NCI-H2196 (cell line): ENCODE data around the gene GJA3.

Experiments
- DNase-seq: peaks from one replicate; lab custom pipeline; 2025; ENCODE audit not compliant: unreplicated experiment; lab: John Stamatoyannopoulos, UW

Gene GJA3

DNA sequence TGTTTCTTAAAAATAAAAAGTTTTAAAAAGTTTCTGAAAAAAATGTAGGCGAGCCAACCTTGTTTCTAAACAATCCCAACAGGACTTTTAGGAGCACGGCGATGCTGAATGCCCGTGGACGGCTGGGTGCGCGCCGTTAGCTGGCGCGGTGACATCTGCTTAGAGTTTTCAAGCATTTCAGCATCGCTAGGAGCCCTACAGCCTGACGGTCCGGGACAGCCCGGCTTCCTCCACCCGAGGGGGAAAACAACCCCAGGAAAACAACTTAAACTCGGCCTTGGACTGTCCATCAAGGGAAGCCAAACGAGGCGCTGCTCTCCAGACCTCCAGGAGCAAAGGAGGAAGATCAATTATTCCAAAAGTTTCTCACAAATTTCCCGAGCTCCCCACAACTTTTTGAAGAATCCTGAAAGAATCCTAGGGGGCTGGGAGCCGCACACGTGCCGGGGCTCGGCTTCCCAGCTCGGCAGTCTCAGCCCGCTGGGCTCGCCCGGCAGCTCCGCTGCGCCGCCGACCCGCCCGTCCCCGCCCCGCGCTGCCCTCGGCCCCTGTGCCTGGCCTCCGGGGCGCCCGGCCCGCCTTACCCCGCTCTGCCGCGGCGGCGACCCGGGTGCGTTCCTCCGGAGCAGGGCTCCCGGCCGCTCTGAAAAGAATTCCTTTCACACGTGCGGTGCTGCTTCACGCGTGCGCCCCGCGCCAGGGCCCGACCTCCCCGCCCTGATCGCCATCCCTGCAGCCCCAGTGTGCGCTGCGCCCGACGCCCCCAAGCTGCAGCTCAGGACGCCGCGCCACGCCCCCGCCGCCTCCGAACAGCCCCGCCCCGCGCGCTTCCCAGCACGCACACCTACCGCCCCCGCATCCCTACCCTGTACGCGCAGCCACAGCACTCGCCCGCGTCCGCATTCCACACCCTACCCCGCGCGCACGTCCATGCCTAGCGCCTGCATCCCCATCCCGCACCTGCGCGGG is at the start of gene GJA3:
Gene GJA3 (minus strand): TSS at position 747 of the 969 bp plus-strand sequence. CDS start 17,764 bp downstream, outside the sequence.
- DNase-seq, result no peak

DNA sequence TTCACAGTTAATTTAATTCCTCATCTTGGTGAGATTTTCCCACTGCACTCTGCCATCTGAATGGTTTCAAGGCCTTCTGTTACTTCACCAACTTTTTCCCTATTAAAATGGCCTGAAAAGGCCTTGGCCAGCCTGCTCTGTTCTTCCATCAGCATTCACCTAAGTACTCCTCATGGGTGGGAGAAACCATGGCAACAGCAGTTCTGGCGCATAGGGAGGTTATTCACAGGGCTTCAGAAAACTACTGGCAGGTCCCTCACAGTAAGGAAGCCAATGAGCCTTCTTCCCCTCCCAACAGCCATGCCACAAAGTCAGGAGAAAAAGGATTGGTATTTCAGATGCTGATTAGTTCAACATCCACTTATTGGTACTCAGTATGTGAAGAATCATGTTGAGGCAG is 49.1 kb upstream of the GJA3 start:
- DNase-seq, result no peak

DNA sequence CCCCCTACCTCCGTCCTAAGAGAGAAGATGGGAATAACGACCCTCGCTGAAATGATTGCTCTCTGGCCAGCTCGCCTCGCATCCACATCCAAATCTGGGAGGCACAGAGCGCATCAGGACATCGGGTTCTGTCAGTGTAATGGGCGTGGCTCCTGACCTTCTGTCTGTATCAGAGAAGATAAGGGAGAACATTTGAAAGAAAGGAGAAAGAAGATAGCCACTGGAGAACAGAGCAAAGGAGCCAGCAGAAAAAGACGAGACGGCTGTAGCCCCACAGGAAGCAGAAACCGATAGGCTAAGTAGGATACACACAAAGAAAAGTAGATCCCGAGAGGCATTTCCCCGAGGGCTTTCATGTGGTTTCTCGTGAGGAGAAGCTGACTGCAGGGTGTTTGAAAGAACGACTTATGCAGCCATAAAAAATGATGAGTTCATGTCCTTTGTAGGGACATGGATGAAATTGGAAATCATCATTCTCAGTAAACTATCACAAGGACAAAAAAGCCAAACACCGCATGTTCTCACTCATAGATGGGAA is 45.9 kb upstream of the GJA3 start:
- DNase-seq, result no peak

DNA sequence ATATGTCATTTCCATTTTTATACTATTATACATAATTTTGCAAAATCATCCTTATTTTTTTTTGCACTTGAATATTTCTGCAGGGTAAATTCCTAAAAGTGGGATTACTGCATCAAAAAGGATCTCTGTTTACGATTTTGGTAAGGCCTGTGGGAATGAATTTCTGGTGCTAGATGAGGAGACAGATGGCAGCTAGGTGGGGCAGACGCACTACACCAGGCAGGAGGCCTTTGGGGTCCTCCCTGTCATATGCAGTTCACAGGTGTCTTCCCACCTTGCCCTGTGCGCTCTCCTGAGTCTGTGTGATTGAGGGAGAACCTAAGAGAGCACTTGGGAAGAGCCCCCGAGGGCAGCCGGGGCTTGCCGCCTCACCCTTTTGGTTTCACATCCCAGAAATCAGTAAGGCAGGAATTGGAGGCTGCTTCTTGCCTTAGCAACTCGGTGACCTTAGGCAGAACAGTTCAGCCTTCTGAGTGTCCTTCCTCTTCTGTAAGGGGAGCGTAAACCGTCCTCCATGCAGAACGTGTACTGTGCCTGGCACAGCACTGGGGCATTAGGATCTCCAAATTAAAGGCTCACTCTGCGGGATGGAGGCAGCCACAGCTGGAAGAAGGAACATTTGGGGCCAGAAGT is 45.3 kb upstream of the GJA3 start:
- DNase-seq, result no peak

DNA sequence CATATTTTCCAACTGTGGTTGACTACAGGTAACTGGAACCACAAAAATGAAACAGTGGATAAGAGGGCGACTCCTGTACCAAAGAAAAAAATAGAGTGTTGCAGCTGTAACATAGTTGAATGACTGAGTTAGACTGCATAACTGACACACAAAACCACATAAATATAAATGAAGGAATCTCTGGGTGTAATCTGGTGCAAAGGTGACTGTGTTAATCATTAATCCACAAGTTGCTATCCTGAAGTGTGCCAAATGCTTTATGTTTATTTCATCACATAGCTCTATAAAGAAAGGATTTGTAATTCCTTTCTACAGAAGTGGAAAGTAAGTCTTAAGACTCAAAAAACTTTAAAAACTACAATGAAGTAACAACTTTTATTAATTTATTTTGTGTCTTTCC is 37.9 kb upstream of the GJA3 start:
- no peak for DNase-seq

DNA sequence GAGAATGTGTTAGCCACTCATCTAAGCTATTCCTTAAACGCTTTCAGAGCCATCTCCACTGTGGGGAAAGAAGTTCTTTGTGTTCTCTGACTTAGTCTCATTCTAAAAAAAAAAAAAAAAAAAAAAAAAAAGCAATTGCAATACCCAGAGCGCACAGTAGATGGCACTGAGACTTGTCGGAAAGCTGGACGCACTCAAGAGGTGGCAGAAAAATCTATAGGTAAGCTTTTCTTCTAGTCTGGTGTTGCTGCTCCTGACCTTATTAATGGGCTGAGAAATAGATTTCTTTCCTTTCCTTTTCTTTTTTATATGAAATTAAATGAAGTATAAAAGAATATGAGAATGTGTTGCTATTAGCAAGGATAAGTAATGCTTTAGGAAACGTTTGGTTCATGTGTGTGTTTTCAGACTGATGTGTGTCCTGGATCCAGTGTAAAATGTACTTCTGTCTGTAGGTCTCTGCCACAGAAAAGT is 36.5 kb upstream of the GJA3 start:
- peak; percentile 15 for DNase-seq

DNA sequence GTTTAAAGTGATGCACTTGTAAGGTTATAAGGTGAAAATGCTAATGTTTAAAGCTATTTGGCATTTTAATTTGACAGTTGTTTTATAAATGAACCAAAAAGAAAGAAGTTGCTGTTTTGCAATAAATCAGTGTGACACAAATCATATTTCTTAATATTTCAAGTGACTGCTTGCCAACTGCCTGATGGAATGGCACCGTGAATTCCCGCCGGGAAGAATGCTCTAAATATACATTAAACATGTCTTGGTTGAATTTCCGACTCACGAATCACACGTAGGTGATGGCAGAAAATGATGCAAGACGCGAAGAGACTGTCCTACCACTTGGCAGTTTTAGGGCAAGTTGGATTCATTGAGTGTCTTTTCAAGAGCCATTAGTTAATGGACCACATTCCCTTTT is 34.9 kb upstream of the GJA3 start:
- DNase-seq, result no peak

DNA sequence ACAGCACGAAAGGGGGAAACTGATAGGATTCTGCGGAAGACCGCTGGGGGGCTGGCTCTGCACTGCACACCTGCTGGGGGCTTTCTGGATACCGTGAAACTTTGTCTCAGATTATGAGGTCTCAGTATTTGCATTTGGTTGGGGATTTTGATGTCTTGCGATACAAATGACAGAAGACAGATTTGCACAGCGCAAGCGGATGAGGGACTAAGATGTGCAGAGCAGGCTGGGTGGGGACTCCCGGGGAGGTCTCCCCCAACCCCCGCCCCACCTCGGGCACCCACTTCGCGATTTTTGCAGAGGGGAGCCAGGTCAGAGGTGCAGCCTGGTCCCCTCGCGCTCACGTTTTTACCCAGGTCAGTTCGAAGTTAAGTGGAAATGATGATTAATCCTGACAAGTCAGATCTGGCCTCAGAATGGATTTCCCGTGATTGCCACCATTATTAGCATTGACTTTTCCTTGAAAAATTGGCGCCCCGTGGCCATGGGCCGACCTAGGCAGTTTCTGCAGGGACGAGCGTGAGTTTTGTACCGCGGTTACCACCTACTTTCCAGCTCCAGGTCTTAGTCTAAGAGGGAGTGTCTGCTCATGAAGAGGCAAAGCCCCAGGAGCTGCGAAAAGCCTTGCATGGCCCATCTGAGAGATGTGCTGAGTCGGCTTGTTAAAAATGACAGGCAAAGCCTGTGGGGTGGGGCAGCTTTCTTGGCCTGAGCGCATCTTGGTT is 33.2 kb upstream of the GJA3 start:
- DNase-seq, result no peak

DNA sequence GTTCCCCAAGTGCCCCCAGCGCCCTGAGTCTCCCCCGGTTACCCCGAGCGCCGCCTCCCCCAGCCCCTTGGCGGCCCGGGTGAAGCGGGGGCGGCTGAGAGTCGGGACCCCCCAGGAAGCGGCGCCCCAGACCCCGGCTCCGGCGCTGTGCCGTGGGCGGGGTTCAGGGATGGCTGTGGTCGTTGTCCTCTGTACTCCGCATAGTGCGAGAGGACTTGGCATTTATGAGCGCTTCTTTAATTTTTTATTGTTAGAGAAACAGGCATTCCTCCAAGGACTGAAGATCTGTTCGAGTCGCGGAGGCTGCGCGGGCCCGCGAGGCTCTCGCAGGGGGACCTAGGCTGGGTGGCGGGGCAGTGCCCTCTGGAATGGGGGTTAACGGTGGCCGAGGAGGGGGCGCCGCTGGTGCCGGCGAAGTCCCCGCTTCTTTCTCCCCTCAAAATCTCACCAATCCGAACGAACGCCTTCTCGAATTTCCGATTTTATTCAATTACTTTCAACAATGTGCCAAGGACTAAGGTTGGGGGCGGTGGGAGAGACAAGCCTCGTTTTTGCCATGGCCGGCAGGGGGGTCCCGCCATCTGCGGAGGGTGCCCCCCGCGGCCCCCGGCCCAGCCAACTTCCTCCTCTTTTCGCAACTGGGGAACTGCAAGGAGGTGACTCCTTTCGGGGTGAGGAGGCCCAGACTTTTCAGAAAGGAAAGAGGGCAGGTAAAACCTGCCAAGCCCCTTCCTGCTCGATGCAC is 32.5 kb upstream of the GJA3 start:
- DNase-seq, result no peak

DNA sequence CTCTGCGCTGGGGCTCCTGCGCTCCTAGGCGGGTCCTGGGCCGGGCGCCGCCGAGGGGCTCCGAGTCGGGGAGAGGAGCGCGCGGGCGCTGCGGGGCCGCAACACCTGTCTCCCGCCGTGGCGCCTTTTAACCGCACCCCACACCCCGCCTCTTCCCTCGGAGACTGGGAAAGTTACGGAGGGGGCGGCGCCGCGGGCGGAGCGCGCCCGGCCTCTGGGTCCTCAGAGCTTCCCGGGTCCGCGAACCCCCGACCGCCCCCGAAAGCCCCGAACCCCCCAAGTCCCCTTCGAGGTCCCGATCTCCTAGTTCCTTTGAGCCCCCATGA is 31.9 kb upstream of the GJA3 start, which contains the start of gene GJB2:
Gene GJB2 (minus strand): TSS at position 103 of the 326 bp plus-strand sequence. CDS start 3,357 bp downstream, outside the sequence.
- DNase-seq, result no peak

DNA sequence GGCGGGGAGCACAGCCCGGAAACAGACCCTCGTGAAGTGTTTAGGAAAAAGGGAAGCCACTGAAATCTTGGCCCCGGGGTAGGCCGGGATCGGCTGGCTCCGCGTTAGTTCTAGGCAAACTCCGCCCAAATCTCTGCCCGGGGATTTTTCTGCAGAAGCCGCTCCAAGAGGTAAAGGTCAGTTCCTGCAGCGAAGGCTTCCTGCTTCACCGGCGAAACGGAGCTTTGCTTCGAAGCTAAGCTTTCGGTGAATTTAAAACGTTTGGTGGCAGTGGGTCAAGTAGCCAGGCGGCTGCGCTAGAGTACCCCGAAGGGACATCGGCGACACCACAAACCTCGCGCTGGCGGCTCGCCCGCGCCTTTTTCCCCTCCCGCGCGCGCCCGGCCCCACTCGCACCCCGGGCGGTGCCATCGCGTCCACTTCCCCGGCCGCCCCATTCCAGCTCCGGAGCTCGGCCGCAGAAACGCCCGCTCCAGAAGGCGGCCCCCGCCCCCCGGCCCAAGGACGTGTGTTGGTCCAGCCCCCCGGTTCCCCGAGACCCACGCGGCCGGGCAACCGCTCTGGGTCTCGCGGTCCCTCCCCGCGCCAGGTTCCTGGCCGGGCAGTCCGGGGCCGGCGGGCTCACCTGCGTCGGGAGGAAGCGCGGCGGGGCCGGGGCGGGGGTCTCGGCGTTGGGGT is 31.4 kb upstream of the GJA3 start:
- DNase-seq, result no peak

DNA sequence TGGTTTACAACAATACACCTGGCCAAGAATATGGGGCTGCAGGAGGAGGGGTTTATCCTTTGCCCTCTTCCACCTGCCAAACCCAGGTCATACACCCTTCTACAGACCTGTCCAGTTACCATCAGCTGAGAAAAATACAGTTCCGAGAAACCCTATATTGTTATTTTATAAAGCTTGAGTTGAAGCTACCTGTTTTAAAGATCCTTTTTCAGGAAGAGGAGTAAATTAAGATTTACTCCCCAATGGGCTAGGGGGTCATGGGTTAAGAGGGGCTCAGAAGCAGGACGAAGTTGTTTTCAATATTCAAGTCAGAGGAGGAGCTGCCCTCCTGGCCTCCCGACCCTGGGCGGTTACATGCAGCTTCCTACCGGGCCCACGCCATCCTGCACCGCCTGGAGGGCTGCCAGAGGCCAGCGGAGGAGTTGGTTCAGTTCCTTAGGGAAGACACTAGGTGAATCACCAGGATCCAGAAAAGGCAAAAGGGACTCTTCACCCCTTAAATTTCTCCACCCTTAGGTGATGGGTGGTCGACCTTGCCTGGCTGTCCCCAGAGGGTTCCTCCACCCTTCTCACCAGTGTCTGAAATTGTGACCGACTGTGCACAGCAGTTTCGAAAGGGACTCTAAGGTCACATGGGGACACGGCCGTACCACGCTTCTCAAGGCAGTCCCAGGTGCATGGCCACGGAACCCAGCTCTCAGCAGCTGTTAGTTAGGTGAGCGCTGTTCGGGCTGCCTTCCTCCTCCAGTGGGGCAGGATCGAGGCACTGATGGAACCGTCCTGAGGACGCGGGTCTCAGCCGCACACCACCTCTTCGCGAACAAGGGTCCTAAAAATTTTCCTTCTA is 30.7 kb upstream of the GJA3 start:
- DNase-seq, result no peak

DNA sequence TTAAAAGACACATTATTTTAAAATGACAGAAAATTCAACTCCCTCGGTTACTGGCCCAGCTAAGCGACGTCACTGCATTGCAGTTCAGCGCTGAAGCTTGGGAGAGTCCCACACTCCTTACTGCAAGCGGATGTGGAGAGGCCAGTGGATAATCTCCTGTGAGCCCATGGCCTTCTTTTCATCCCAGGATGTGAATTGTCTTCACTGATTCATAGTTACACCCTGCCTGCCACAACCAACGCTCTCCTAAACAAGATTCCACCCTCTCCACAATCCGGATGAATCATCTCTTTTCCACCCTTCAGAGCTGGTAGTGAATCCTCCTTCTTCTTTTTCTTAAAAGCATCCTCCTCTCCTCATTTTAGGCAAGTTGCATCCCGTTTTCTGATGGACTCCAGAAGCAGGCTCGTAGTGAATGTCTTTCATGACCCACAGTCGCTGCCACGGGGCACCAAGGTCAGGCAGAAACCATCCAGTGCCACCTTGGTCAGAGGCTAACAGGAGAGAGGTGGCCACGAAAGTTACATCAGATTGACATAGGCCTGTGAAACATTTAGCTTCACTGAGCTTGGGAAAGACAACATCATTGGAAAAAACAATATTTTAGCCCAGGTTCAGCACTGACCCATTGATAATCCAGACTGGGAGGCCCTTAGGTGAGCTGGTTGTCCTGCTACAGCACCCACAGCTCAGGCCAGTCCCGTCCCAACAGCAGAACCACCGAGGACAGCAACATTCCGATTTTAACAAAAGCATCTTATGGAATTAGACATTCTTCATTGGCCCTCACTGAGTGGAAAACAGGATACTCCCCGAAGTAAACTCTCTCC is 29.8 kb upstream of the GJA3 start:
- no peak for DNase-seq

DNA sequence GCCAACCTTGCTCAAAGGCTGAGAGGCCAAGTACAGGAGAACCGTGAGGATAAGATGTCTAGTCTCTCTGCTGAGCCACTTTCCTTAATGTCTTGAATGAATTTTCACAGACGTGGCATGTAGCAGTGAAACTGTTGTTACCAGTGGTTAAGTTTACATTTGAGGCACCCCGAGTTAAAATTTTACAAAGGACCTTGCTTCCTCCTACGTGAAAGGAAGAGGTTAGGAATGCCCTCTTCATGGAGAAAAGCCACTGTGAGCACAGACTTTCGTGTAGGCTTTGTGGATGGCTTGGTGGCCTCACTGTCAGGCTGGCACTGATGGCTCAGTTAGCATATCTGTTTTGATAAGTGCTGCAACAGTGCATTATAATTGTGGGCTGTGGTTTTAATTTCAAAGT is 29.2 kb upstream of the GJA3 start:
- no peak for DNase-seq

DNA sequence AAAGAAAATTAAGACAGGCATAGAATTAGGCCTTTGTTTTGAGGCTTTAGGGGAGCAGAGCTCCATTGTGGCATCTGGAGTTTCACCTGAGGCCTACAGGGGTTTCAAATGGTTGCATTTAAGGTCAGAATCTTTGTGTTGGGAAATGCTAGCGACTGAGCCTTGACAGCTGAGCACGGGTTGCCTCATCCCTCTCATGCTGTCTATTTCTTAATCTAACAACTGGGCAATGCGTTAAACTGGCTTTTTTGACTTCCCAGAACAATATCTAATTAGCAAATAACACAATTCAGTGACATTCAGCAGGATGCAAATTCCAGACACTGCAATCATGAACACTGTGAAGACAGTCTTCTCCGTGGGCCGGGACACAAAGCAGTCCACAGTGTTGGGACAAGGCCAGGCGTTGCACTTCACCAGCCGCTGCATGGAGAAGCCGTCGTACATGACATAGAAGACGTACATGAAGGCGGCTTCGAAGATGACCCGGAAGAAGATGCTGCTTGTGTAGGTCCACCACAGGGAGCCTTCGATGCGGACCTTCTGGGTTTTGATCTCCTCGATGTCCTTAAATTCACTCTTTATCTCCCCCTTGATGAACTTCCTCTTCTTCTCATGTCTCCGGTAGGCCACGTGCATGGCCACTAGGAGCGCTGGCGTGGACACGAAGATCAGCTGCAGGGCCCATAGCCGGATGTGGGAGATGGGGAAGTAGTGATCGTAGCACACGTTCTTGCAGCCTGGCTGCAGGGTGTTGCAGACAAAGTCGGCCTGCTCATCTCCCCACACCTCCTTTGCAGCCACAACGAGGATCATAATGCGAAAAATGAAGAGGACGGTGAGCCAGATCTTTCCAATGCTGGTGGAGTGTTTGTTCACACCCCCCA is 28.1 kb upstream of the GJA3 start:
- DNase-seq, result no peak

DNA sequence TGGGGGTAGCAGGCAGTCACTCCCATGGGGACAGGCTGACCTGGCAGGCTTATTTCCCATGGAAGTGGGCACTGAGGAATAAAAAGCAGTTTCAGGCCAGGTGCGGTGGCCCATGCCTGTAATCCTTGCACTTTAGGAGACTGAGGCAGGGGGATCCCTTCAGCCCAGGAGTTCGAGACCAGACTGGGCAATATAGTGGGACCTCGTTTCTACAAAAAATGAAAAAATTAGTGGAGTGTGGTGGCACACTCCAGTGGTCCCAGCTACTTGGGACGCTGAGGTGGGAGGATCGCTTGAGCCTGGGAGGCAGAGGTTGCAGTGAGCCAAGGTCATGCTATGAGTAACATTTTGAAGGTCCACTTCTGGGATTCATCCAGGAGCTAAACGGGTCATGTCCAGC is 25.9 kb upstream of the GJA3 start:
- DNase-seq, result no peak

DNA sequence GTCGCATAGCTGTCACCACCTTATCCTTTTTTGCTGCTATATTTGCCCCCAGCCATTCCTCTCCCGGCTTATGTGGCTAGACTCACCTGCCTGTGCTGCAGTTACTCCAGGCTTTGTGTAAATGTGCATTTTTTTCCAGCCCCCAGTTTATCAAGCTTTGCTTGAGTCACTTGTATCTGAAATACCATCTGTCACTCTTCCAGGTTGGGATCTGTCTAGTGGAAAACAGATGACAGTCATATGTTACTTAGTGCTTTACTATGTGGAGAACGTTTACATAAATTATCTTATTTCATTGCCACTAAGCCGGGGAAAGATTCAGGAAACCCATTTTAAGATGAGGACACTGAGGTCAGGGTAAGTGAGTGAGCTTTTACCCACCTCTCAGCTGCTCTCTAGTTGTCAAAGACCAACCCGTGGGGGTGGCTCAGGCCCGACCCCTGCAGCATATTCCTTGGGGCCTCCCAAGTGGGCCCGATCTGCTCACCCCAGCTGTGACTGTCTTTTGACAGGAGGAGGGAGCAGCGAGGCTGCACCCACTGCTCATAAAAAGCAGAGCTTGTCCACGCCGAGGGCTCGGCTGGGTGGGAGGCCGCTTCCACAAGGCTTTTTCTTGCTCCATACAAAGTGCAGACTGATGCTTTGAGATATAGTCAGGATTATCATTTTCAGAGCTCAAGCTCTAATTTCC is 24.7 kb upstream of the GJA3 start:
- no peak for DNase-seq
